SKM-1 treated with dmso at 0.1 percent for 144 hours (cell line): ENCODE measurements around the gene HAL.
A peak's percentile ranks its signal among the peaks of the same experiment; 100 is the strongest.
"Not testable (repeated sequence)": the region's sequence is repeated elsewhere in the genome, so short reads cannot be mapped to it uniquely, and the experiment has no call there.

Experiments used
- DNase-seq: peaks from one replicate; lab custom pipeline; 2025; ENCODE audit not compliant: unreplicated experiment; lab: John Stamatoyannopoulos, UW

Gene HAL

GRCh38 chr12:95977764-95978305 lies 18.3 kb downstream of the HAL start:
- no peak for DNase-seq

GRCh38 chr12:95976416-95976832 lies 19.7 kb downstream of the HAL start:
- DNase-seq: no peak

- no peak for DNase-seq
These were observed 20.7 kb downstream of the HAL start for GRCh38 chr12:95975491-95975890.

- no peak for DNase-seq
These were observed 21.8 kb downstream of the HAL start for GRCh38 chr12:95974358-95974757.

- no peak for DNase-seq
These were observed 23.2 kb downstream of the HAL start for GRCh38 chr12:95972832-95973456.

- DNase-seq: no peak
These were observed 25.2 kb downstream of the HAL start for GRCh38 chr12:95970905-95971304.

GRCh38 chr12:95969116-95969515 lies 27.0 kb downstream of the HAL start:
- DNase-seq: not testable (repeated sequence)

- no peak for DNase-seq
These were observed 28.8 kb downstream of the HAL start for GRCh38 chr12:95967301-95967700.

GRCh38 chr12:95966287-95966870 lies 29.8 kb downstream of the HAL start:
- no peak for DNase-seq

GRCh38 chr12:95963096-95963495 lies 33.0 kb downstream of the HAL start:
- DNase-seq: no peak

GRCh38 chr12:95962222-95962621 lies 33.9 kb downstream of the HAL start:
- no peak for DNase-seq

GRCh38 chr12:95960241-95960640 lies 35.9 kb downstream of the HAL start:
- DNase-seq: no peak

GRCh38 chr12:95959107-95959506 lies 37.0 kb downstream of the HAL start:
- peak; percentile 1 for DNase-seq

GRCh38 chr12:95956557-95957145 lies 39.5 kb downstream of the HAL start:
- no peak for DNase-seq

GRCh38 chr12:95955549-95956159 lies 40.5 kb downstream of the HAL start:
- no peak for DNase-seq

GRCh38 chr12:95953000-95953399 lies 43.1 kb downstream of the HAL start:
- no peak for DNase-seq

GRCh38 chr12:95951515-95951914 lies 44.6 kb downstream of the HAL start:
- DNase-seq: no peak

- DNase-seq: no peak
These were observed 46.5 kb downstream of the HAL start for GRCh38 chr12:95949477-95950206.

- no peak for DNase-seq
These were observed 51.9 kb downstream of the HAL start for GRCh38 chr12:95944108-95944704.

GRCh38 chr12:95943330-95943842 lies 52.8 kb downstream of the HAL start, which contains the start of gene AMDHD1:
Gene AMDHD1 (plus strand): TSS chr12:95943331. CDS start chr12:95943399, 68 bp downstream.
- no peak for DNase-seq
